GM23338 (cell line): ENCODE data around the gene TAF11L13. TPM values are rescaled to one million over a fixed set of nuclear protein-coding genes. Genes with fewer than 3 reads are reported as not detected.
A peak's percentile ranks its signal among the peaks of the same experiment; 100 is the strongest.

ENCODE experiments used
- ATAC-seq: fragments of 200-7000 bp; cut with Tn5 transposase; 3 replicates; pipeline ENCODE4 v1.9.1; 2020
- DNase-seq: peaks from one replicate; pipeline ENCODE4 v3.0.0-alpha.2; 2015; ENCODE audit warnings: low spot score
- H2AFZ ChIP-seq: fragments of 200-600 bp; sonication (generic); 2 replicates; pipeline ENCODE4 v1.8.0; 2016; ENCODE audit warnings: antibody characterized with exemption, mild to moderate bottlenecking, moderate library complexity
- H3F3A ChIP-seq: fragments of 200-600 bp; sonication (generic); replicated peaks from 2 replicates; pipeline ENCODE4 v1.8.0; 2017; ENCODE audit warnings: antibody characterized with exemption, mixed run types, low read depth
- H3K27ac ChIP-seq: fragments of 200-600 bp; sonication (generic); 2 replicates; pipeline ENCODE4 v1.6.1; 2016; ENCODE audit warnings: low read depth
- H3K27me3 ChIP-seq: fragments of 200-600 bp; sonication (generic); 2 replicates; pipeline ENCODE4 v1.8.0; 2016; ENCODE audit warnings: mild to moderate bottlenecking, mixed run types, moderate library complexity; ENCODE audit not compliant: insufficient read depth
- H3K36me3 ChIP-seq: fragments of 200-600 bp; sonication (generic); 2 replicates; pipeline ENCODE4 v1.8.0; 2016; ENCODE audit warnings: mild to moderate bottlenecking; ENCODE audit not compliant: insufficient read depth
- H3K4me1 ChIP-seq: fragments of 200-600 bp; sonication (generic); 2 replicates; pipeline ENCODE4 v1.8.0; 2016; ENCODE audit warnings: mild to moderate bottlenecking, moderate library complexity; ENCODE audit not compliant: insufficient read depth
- H3K4me2 ChIP-seq: fragments of 200-600 bp; sonication (generic); 2 replicates; pipeline ENCODE4 v1.7.1; 2017; ENCODE audit warnings: mixed run types
- H3K4me3 ChIP-seq: fragments of 200-600 bp; sonication (generic); 2 replicates; pipeline ENCODE4 v1.6.1; 2016; ENCODE audit warnings: mixed run types
- H3K79me2 ChIP-seq: fragments of 200-600 bp; sonication (generic); replicated peaks from 2 replicates; pipeline ENCODE4 v1.8.0; 2017; ENCODE audit warnings: mild to moderate bottlenecking; ENCODE audit not compliant: insufficient read depth
- H3K9me2 ChIP-seq: fragments of 200-600 bp; sonication (generic); 2 replicates; pipeline ENCODE4 v1.8.0; 2017; ENCODE audit not compliant: insufficient read depth
- H4K20me1 ChIP-seq: fragments of 200-600 bp; sonication (generic); replicated peaks from 2 replicates; pipeline ENCODE4 v1.8.0; 2017; ENCODE audit warnings: mild to moderate bottlenecking; ENCODE audit not compliant: insufficient read depth
- H3K27ac Mint-ChIP-seq: 2 replicates; pipeline ENCODE4 v1.8.0; 2020; ENCODE audit warnings: inconsistent platforms, mild to moderate bottlenecking, moderate library complexity, mixed read lengths
- H3K27me3 Mint-ChIP-seq: 3 replicates; pipeline ENCODE4 v1.8.0; 2022; ENCODE audit warnings: low read depth, mild to moderate bottlenecking, moderate library complexity, mixed read lengths, inconsistent platforms; ENCODE audit not compliant: insufficient read depth, poor library complexity
- H3K36me3 Mint-ChIP-seq: 3 replicates; pipeline ENCODE4 v1.8.0; 2021; ENCODE audit warnings: low read depth, mild to moderate bottlenecking, inconsistent platforms, moderate library complexity, mixed read lengths
- H3K4me1 Mint-ChIP-seq: 3 replicates; pipeline ENCODE4 v1.8.0; 2020; ENCODE audit warnings: mild to moderate bottlenecking, inconsistent platforms, mixed read lengths
- H3K4me3 Mint-ChIP-seq: 3 replicates; pipeline ENCODE4 v1.8.0; 2021; ENCODE audit warnings: moderate library complexity, mild to moderate bottlenecking, inconsistent platforms, mixed read lengths
- H3K9me3 Mint-ChIP-seq: 3 replicates; pipeline ENCODE4 v1.8.0; 2020; ENCODE audit warnings: moderate library complexity, mild to moderate bottlenecking, inconsistent platforms, mixed read lengths
- CREB1 ChIP-seq: fragments of 250-450 bp; sonication (Bioruptor Pico); IDR thresholded peaks from 2 replicates; pipeline ENCODE4 v1.5.0; 2020; ENCODE audit warnings: low read depth, mild to moderate bottlenecking, moderate library complexity
- CTCF ChIP-seq, 2 experiments: fragments of 200-600 bp in 1 of 2; sonication (generic) in 1 of 2; conservative IDR thresholded peaks; 2 replicates each; pipeline versions ENCODE4 v1.5.1 to v1.6.1; 2016 to 2017; ENCODE audit warnings: antibody characterized with exemption in 2 of 2, low read depth in 2 of 2, mild to moderate bottlenecking in 2 of 2, moderate library complexity in 1 of 2
- ETS1 ChIP-seq: IDR thresholded peaks from 2 replicates; pipeline ENCODE4 v1.6.1; 2016; ENCODE audit warnings: antibody characterized with exemption
- EZH2 ChIP-seq: fragments of 200-600 bp; sonication (generic); IDR thresholded peaks from one replicate; pipeline ENCODE4 v1.8.0; 2017; ENCODE audit warnings: antibody characterized with exemption, mild to moderate bottlenecking, low read depth; ENCODE audit not compliant: unreplicated experiment
- NANOG ChIP-seq: IDR thresholded peaks from 2 replicates; pipeline ENCODE4 v1.6.1; 2016; ENCODE audit warnings: antibody characterized with exemption, borderline replicate concordance
- REST ChIP-seq: IDR thresholded peaks from one replicate; pipeline ENCODE4 v1.6.1; 2018; ENCODE audit warnings: antibody characterized with exemption; ENCODE audit not compliant: unreplicated experiment
- STAT1 ChIP-seq: IDR thresholded peaks from one replicate; pipeline ENCODE4 v1.6.1; 2016; ENCODE audit warnings: antibody characterized with exemption; ENCODE audit not compliant: unreplicated experiment
- ZNF114 ChIP-seq: fragments of 250-450 bp; sonication (Bioruptor Pico); IDR thresholded peaks from 2 replicates; pipeline ENCODE4 v1.5.0; 2020; ENCODE audit warnings: mild to moderate bottlenecking, moderate library complexity
- ZNF331 ChIP-seq: fragments of 250-450 bp; sonication (Bioruptor Pico); IDR thresholded peaks from 2 replicates; pipeline ENCODE4 v1.5.0; 2020; ENCODE audit warnings: low read depth, mild to moderate bottlenecking, moderate library complexity
- polyA plus RNA-seq: library from polyadenylated mRNA; unstranded; fragments of >200 nt; fragmentation: Nextera tagmentation; extraction: Ambion mirVana; gene quantifications from 2 replicates; pipeline ENCODE4 v1.2.1, GENCODE V29; 2016
- total RNA-seq: library from RNA; depleted of rRNA; stranded (reverse); fragments of >200 nt; shearing (Covaris generic); gene quantifications from 2 replicates; pipeline ENCODE4 v1.2.3, GENCODE V29; 2014

TAF11L13 gene
- total and polyA plus RNA-seq, 2 experiments from 2014 or later: not detected

GRCh38 chr5:17619354-17619753 lies 12.5 kb upstream of the TAF11L13 start (continued):
- no peak for TF ChIP-seq REST
- TF ChIP-seq STAT1: no peak
- TF ChIP-seq CREB1 (CRISPR knock-in tag): no peak
- no peak for TF ChIP-seq EZH2
- no peak for TF ChIP-seq ZNF331 (CRISPR knock-in tag)

- no peak overlapping the region for H3K27ac ChIP-seq
- H3K27me3 ChIP-seq: no peaks in the 10 kb centered on the region
- no peaks in the 10 kb centered on the region for H3K9me3 Mint-ChIP-seq
- peaks cover 3% of the 10 kb centered on the region for H3K27me3 Mint-ChIP-seq
- H2AFZ ChIP-seq: peak overlapping the region; percentile 59; the same call in 1 of the 2 replicates
- peak; percentile 74 to 81 for TF ChIP-seq CTCF (conservative IDR thresholded peaks at IDR 0.05; ENCODE audit: low read depth in 2 of 2)
- TF ChIP-seq CREB1 (CRISPR knock-in tag): no peak
- TF ChIP-seq ETS1: no peak
- no peak overlapping the region for H3K4me3 Mint-ChIP-seq
- no peak overlapping the region for H3K27ac Mint-ChIP-seq
- H3K36me3 Mint-ChIP-seq: no peaks in the 10 kb centered on the region
- no peaks in the 10 kb centered on the region for H3K4me1 Mint-ChIP-seq
- peak; percentile 77 for DNase-seq
- H3K9me2 ChIP-seq: no peaks in the 10 kb centered on the region
- H3K4me3 ChIP-seq: no peak overlapping the region
- H3K79me2 ChIP-seq: no peaks in the 10 kb centered on the region
- ATAC-seq: peak; percentile 97
- no peak overlapping the region for H3K4me2 ChIP-seq
- no peaks in the 10 kb centered on the region for H3F3A ChIP-seq
- no peaks in the 10 kb centered on the region for H4K20me1 ChIP-seq
- no peaks in the 10 kb centered on the region for H3K4me1 ChIP-seq
- H3K36me3 ChIP-seq: no peaks in the 10 kb centered on the region
Observed at GRCh38 chr5:17620627-17621026, 11.3 kb upstream of the TAF11L13 start.

GRCh38 chr5:17625686-17626085 lies 6.2 kb upstream of the TAF11L13 start:
- Histone ChIP-seq H3K9me2 (no peaks in the 10 kb centered on the region), H3K27me3 (no peaks in the 10 kb centered on the region), H3K36me3 (no peaks in the 10 kb centered on the region), H3K4me1 (no peaks in the 10 kb centered on the region), H3F3A (no peaks in the 10 kb centered on the region), H4K20me1 (no peaks in the 10 kb centered on the region), H3K4me2 (no peak overlapping the region), H3K27ac (no peak overlapping the region), H2AFZ (no peak overlapping the region), H3K4me3 (no peak overlapping the region), H3K79me2 (no peaks in the 10 kb centered on the region)
- no peak for ATAC-seq
- H3K4me3 Mint-ChIP-seq: no peak overlapping the region
- DNase-seq: no peak
- no peaks in the 10 kb centered on the region for H3K36me3 Mint-ChIP-seq
- no peak overlapping the region for H3K27ac Mint-ChIP-seq
- no peaks in the 10 kb centered on the region for H3K9me3 Mint-ChIP-seq
- no peaks in the 10 kb centered on the region for H3K4me1 Mint-ChIP-seq
- peaks cover 2% of the 10 kb centered on the region for H3K27me3 Mint-ChIP-seq
- no peak for TF ChIP-seq ZNF331 (CRISPR knock-in tag)
- TF ChIP-seq CTCF (conservative IDR thresholded peaks at IDR 0.05; ENCODE audit: low read depth in 2 of 2): no peak
- TF ChIP-seq NANOG: no peak
- no peak for TF ChIP-seq EZH2
- no peak for TF ChIP-seq ETS1
- TF ChIP-seq CREB1 (CRISPR knock-in tag): no peak
- TF ChIP-seq STAT1: no peak
- no peak for TF ChIP-seq ZNF114 (CRISPR knock-in tag)
